ENCODE results near the gene GTF2IRD1. TPM values are rescaled to one million over a fixed set of nuclear protein-coding genes. Genes with fewer than 3 reads are reported as not detected.

GTF2IRD1 gene
- total RNA-seq, 1 donor from 2014 or later = 18.2 TPM

DNA sequence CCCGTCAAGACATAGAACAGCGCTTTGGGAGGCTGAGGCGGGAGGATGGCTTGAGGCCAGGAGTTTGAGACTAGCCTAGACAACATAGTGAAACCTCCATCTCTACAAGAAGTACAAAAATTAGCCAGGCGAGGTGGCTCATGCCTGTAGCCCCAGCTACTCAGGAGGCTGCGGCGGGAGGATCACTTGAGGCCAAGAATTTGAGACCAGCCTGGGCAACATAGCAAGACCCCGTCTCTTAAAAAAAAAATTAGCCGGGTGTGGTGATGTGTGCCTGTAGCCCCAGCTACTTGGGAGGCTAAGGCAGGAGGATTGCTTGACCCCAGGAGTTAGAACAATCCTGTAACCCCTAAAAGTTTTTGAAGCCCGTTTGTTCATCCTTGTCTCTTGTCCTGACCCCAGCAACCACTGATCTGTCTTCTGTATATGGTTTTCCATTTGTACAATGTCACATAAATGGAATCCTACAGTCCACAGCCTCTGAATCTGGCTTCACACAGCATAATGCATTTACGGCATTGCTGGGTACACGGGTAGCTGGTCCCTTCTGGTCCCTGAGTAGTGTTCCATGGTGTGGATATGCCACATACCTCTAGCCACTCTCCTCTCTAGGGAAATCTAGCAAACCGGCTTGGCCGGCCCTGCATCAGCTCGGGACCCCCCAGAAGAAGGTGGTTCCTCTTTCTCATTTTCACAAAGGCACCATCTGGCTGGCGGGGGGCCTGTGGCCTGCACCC is 8.4 kb downstream of the GTF2IRD1 start:
- TF ChIP-seq, protein P1, sequence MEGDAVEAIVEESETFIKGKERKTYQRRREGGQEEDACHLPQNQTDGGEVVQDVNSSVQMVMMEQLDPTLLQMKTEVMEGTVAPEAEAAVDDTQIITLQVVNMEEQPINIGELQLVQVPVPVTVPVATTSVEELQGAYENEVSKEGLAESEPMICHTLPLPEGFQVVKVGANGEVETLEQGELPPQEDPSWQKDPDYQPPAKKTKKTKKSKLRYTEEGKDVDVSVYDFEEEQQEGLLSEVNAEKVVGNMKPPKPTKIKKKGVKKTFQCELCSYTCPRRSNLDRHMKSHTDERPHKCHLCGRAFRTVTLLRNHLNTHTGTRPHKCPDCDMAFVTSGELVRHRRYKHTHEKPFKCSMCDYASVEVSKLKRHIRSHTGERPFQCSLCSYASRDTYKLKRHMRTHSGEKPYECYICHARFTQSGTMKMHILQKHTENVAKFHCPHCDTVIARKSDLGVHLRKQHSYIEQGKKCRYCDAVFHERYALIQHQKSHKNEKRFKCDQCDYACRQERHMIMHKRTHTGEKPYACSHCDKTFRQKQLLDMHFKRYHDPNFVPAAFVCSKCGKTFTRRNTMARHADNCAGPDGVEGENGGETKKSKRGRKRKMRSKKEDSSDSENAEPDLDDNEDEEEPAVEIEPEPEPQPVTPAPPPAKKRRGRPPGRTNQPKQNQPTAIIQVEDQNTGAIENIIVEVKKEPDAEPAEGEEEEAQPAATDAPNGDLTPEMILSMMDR (IDR thresholded peaks at IDR 0.05; ENCODE audit: insufficient read depth, low read length, severe bottlenecking) = no peak
- FAIRE-seq (no peak), DNase-seq (ENCODE audit: low read depth) (no peak)
- H3K36me3 ChIP-seq (ENCODE audit: control insufficient read depth, insufficient read depth, low read length) = peaks cover 4% of the 10 kb centered on the region
- no peaks in the 10 kb centered on the region for H3K27me3 ChIP-seq (ENCODE audit: control insufficient read depth, insufficient read depth, low read length)
- H3K4me3 ChIP-seq (ENCODE audit: low read depth, low read length) = no peak overlapping the region

GRCh38 chr7:74462707-74463100 is 9.0 kb downstream of the GTF2IRD1 start:
- no peak overlapping the region for H3K4me3 ChIP-seq (ENCODE audit: low read depth, low read length)
- H3K36me3 ChIP-seq (ENCODE audit: control insufficient read depth, insufficient read depth, low read length) = peaks cover 4% of the 10 kb centered on the region
- no peaks in the 10 kb centered on the region for H3K27me3 ChIP-seq (ENCODE audit: control insufficient read depth, insufficient read depth, low read length)
- FAIRE-seq = no peak
- no peak for DNase-seq (ENCODE audit: low read depth)
- TF ChIP-seq, protein P1 (IDR thresholded peaks at IDR 0.05; ENCODE audit: insufficient read depth, low read length, severe bottlenecking) = no peak

- no peak for FAIRE-seq
These were observed 11.5 kb downstream of the GTF2IRD1 start for GRCh38 chr7:74464931-74465886.

DNA sequence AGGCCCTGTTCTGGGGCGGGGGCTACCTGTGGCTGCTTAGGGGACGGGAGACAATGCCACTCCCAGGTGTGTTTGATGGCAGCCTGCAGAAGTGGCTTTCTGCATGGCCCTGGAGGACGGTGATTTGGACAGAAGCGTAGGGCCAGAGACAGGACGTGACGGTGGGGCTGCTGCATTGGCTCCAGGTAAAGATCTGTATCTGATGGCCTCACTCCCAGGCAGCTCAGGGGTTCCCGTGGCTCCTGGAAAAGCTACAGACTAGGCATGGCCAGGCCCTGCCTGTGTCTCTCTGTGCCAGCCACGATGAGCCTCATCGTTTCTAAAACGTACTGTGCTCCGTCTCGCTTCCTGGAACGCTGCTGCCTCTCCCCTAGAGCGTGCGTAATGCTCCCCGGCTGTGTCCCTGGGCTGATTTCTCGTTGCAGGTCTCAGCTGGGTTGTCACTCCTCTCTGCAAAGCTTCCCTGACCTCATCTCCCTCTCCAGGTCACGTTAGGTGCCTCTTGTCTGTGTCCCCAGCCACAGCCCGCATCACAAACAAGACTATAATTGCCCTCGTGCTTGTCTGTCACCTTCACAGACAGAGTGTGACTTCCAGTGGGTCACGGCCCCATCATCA is 12.6 kb downstream of the GTF2IRD1 start:
- no peak for DNase-seq (ENCODE audit: low read depth)
- Histone ChIP-seq H3K36me3 (ENCODE audit: control insufficient read depth, insufficient read depth, low read length) (peaks cover 2% of the 10 kb centered on the region), H3K4me3 (ENCODE audit: low read depth, low read length) (no peak overlapping the region), H3K27me3 (ENCODE audit: control insufficient read depth, insufficient read depth, low read length) (no peaks in the 10 kb centered on the region)
- FAIRE-seq = peak; percentile 58
- TF ChIP-seq, protein P1 (IDR thresholded peaks at IDR 0.05; ENCODE audit: insufficient read depth, low read length, severe bottlenecking) = no peak

More at GRCh38 chr7:74464931-74465886, 11.5 kb downstream of the GTF2IRD1 start:
- H3K4me3 ChIP-seq (ENCODE audit: low read depth, low read length) = no peak overlapping the region
- TF ChIP-seq, protein P1 (IDR thresholded peaks at IDR 0.05; ENCODE audit: insufficient read depth, low read length, severe bottlenecking) = no peak
- H3K27me3 ChIP-seq (ENCODE audit: control insufficient read depth, insufficient read depth, low read length) = no peaks in the 10 kb centered on the region
- H3K36me3 ChIP-seq (ENCODE audit: control insufficient read depth, insufficient read depth, low read length) = peaks cover 4% of the 10 kb centered on the region
- DNase-seq (ENCODE audit: low read depth) = no peak

GRCh38 chr7:74467876-74468275 is 14.2 kb downstream of the GTF2IRD1 start:
- TF ChIP-seq, protein P1 (IDR thresholded peaks at IDR 0.05; ENCODE audit: insufficient read depth, low read length, severe bottlenecking) = no peak
- FAIRE-seq (no peak), DNase-seq (ENCODE audit: low read depth) (no peak)
- Histone ChIP-seq H3K27me3 (ENCODE audit: control insufficient read depth, insufficient read depth, low read length) (no peaks in the 10 kb centered on the region), H3K4me3 (ENCODE audit: low read depth, low read length) (no peak overlapping the region), H3K36me3 (ENCODE audit: control insufficient read depth, insufficient read depth, low read length) (peaks cover under 1% of the 10 kb centered on the region)
